Measurements from ENCODE around the gene RRP1B. TPM values are rescaled to one million over a fixed set of nuclear protein-coding genes. Genes with fewer than 3 reads are reported as not detected.

RRP1B gene
- total RNA-seq, 1 donor from 2014 or later, result 45.0 TPM

DNA sequence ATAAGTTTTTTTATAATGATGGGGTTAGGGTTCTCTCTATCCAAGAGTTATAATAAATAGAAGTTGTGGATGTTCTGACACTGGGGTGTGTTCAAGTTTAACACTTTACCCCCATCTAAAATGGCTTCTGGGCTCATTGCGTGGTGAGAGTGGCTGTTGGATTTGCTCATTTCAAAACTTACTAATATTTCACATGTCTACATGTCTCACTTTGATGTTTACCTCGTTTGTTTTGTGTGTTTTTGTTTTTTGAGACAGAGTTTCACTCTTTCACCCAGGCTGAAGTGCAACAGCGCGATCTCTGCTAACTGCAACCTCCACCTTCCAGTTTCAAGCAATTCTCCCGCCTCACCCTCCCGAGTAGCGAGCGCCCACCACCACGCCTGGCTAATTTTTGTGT, 3.7 kb downstream of the RRP1B start:
- DNase-seq (ENCODE audit: low spot score), result no peak
- H3K27ac ChIP-seq, result no peak overlapping the region
- H3K4me1 Mint-ChIP-seq, result peaks cover 26% of the 10 kb centered on the region
- no peak overlapping the region for H3K27ac Mint-ChIP-seq
- H4K20me1 ChIP-seq (ENCODE audit: low read depth), result peaks cover 33% of the 10 kb centered on the region
- peaks cover 3% of the 10 kb centered on the region for H3K36me3 ChIP-seq
- peaks cover 10% of the 10 kb centered on the region for H3F3A ChIP-seq (ENCODE audit: low read depth)
- no peaks in the 10 kb centered on the region for H3K9me3 ChIP-seq (ENCODE audit: low read depth)
- peaks cover 11% of the 10 kb centered on the region for H3K4me1 ChIP-seq
- TF ChIP-seq, protein P1, sequence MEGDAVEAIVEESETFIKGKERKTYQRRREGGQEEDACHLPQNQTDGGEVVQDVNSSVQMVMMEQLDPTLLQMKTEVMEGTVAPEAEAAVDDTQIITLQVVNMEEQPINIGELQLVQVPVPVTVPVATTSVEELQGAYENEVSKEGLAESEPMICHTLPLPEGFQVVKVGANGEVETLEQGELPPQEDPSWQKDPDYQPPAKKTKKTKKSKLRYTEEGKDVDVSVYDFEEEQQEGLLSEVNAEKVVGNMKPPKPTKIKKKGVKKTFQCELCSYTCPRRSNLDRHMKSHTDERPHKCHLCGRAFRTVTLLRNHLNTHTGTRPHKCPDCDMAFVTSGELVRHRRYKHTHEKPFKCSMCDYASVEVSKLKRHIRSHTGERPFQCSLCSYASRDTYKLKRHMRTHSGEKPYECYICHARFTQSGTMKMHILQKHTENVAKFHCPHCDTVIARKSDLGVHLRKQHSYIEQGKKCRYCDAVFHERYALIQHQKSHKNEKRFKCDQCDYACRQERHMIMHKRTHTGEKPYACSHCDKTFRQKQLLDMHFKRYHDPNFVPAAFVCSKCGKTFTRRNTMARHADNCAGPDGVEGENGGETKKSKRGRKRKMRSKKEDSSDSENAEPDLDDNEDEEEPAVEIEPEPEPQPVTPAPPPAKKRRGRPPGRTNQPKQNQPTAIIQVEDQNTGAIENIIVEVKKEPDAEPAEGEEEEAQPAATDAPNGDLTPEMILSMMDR (IDR thresholded peaks at IDR 0.05), result no peak
- TF ChIP-seq EZH2phosphoT487 (IDR thresholded peaks at IDR 0.05) (no peak), EZH2 (IDR thresholded peaks at IDR 0.05) (no peak)
- H3K4me3 ChIP-seq, result no peak overlapping the region
- no peak overlapping the region for H3K9ac ChIP-seq
- H3K79me2 ChIP-seq (ENCODE audit: low read depth), result peaks cover 86% of the 10 kb centered on the region
- H3K36me3 Mint-ChIP-seq, result peaks cover 36% of the 10 kb centered on the region
- H3K27me3 ChIP-seq, result no peaks in the 10 kb centered on the region
- H3K4me3 Mint-ChIP-seq, result no peak overlapping the region
- peaks cover 3% of the 10 kb centered on the region for H3K27me3 Mint-ChIP-seq (ENCODE audit: insufficient read depth, low read depth)
- no peak overlapping the region for H3K4me2 ChIP-seq
- H3K9me3 Mint-ChIP-seq, result no peaks in the 10 kb centered on the region
- H2AFZ ChIP-seq (replicated peaks), result no peak overlapping the region

DNA sequence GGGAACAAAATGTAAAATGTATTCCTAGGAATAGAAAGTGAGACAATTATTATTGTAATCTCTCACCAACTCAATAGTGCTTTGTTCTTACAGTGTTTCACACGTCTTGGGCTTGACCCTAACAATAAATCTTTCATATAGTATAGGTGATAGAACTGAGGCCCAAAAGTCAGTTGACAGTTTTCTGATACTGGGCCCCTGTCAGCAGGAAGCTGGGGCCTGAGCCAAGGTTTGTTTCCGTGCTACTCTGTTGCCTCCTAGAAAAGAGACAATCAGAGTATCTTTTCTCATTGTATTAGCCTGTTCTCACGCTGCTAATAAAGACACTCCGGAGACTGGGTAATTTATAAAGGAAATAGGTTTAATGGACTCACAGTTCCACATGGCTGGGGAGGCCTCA, 5.0 kb downstream of the RRP1B start:
- H3K27me3 ChIP-seq, result no peaks in the 10 kb centered on the region
- H3K4me3 ChIP-seq, result no peak overlapping the region
- DNase-seq (ENCODE audit: low spot score), result no peak
- peaks cover 44% of the 10 kb centered on the region for H4K20me1 ChIP-seq (ENCODE audit: low read depth)
- Mint-ChIP-seq H3K27me3 (ENCODE audit: insufficient read depth, low read depth) (peaks cover 3% of the 10 kb centered on the region), H3K36me3 (peaks cover 36% of the 10 kb centered on the region), H3K27ac (no peak overlapping the region), H3K4me3 (no peak overlapping the region), H3K4me1 (peaks cover 21% of the 10 kb centered on the region), H3K9me3 (no peaks in the 10 kb centered on the region)
- H3K9ac ChIP-seq, result no peak overlapping the region
- peaks cover 99% of the 10 kb centered on the region for H3K79me2 ChIP-seq (ENCODE audit: low read depth)
- H3K4me2 ChIP-seq, result no peak overlapping the region
- H2AFZ ChIP-seq (replicated peaks), result no peak overlapping the region
- no peaks in the 10 kb centered on the region for H3K9me3 ChIP-seq (ENCODE audit: low read depth)
- TF ChIP-seq EZH2 (IDR thresholded peaks at IDR 0.05) (no peak), EZH2phosphoT487 (IDR thresholded peaks at IDR 0.05) (no peak)
- TF ChIP-seq, protein P1 (IDR thresholded peaks at IDR 0.05), result no peak
- peaks cover 3% of the 10 kb centered on the region for H3K36me3 ChIP-seq
- peaks cover 6% of the 10 kb centered on the region for H3F3A ChIP-seq (ENCODE audit: low read depth)
- H3K4me1 ChIP-seq, result peaks cover 11% of the 10 kb centered on the region
- H3K27ac ChIP-seq, result no peak overlapping the region

DNA sequence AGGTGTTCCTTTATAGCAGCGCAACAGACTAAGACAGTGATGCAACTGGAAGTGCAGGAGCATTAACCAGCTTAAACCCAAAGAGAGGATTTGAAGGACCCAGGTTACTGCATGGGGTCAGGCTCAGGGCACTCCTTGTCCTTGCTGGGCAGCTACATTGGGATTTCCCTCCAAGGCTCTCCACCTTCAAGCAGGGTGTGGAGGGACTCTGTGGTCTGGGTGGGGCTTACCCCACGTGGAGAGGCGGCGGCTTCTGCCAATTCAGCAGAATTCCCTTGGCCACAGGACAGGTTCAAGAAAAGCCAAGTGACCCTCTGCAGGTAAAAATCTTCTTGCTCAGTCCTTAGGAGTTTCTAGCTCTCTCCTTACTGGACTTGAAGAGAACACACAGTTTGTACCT, 6.5 kb downstream of the RRP1B start:
- H3K27me3 ChIP-seq, result no peaks in the 10 kb centered on the region
- H3K36me3 Mint-ChIP-seq, result peaks cover 42% of the 10 kb centered on the region
- no peak overlapping the region for H3K27ac ChIP-seq
- no peaks in the 10 kb centered on the region for H3K9me3 ChIP-seq (ENCODE audit: low read depth)
- TF ChIP-seq EZH2 (IDR thresholded peaks at IDR 0.05), result no peak
- TF ChIP-seq, protein P1 (IDR thresholded peaks at IDR 0.05), result no peak
- TF ChIP-seq EZH2phosphoT487 (IDR thresholded peaks at IDR 0.05), result no peak
- H3K27ac Mint-ChIP-seq, result peak overlapping the region; percentile 31
- H4K20me1 ChIP-seq (ENCODE audit: low read depth), result peaks cover 35% of the 10 kb centered on the region
- H2AFZ ChIP-seq (replicated peaks), result no peak overlapping the region
- peaks cover 10% of the 10 kb centered on the region for H3K4me1 Mint-ChIP-seq
- no peak overlapping the region for H3K4me3 Mint-ChIP-seq
- H3K79me2 ChIP-seq (ENCODE audit: low read depth), result peaks cover 99% of the 10 kb centered on the region
- no peak overlapping the region for H3K4me3 ChIP-seq
- H3K4me2 ChIP-seq, result no peak overlapping the region
- peaks cover 3% of the 10 kb centered on the region for H3K36me3 ChIP-seq
- no peak for DNase-seq (ENCODE audit: low spot score)
- H3K27me3 Mint-ChIP-seq (ENCODE audit: insufficient read depth, low read depth), result no peaks in the 10 kb centered on the region
- H3K9me3 Mint-ChIP-seq, result no peaks in the 10 kb centered on the region
- peaks cover 5% of the 10 kb centered on the region for H3K4me1 ChIP-seq
- H3F3A ChIP-seq (ENCODE audit: low read depth), result no peaks in the 10 kb centered on the region
- no peak overlapping the region for H3K9ac ChIP-seq

Data from neural progenitor cell (in vitro differentiated cells).